ENCODE results near the gene LRRC25.
"Not testable (repeated sequence)": the region's sequence is repeated elsewhere in the genome, so short reads cannot be mapped to it uniquely, and the experiment has no call there.

LRRC25 gene

DNA sequence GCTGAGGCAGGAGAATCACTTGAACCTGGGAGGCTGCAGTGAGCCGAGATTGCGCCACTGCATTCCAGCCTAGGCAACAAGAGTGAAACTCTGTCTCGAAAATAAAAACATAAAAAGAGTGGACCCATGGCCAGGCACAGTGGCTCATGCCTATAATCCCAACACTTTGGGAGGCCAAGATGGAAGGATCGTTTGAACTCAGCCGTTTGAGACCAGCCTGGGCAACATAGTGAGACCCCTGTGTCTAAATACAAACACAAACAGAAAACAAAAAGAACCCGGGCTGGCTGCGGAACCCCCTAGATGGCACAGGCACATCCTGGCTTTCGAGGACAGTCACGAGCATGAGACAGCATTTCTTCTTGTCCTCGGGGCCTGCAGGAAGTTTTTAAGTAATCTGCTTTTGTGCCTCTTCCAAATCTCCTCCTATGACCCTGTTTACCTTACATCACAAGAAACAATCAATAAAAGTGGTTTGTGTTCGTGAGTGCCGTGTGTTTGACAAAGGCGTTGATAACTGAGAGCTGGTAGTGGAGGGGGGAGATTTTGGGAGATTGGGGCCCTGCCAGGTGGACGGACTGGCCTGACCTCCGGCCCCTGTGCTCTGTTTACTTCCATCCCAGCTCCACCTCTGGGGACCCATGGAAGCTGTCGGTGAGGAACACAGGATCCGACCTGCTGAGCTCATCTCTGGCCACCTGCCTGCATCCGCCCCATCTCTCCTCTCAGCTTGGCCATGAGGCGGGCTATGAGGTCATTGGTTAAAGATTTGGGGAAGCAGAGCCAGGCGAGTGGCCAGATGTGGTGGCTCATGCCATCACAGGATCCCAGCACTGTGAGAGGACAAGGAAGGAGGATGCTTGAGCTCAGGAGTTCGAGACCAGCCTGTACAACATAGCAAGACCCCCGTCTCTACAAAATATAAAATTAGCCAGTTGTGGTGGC is 17.3 kb downstream of the LRRC25 start:
- DNase-seq (ENCODE audit: low spot score), result no peak

GRCh38 chr19:18377026-18377425 is 20.4 kb downstream of the LRRC25 start:
- DNase-seq (ENCODE audit: low spot score), result no peak

DNA sequence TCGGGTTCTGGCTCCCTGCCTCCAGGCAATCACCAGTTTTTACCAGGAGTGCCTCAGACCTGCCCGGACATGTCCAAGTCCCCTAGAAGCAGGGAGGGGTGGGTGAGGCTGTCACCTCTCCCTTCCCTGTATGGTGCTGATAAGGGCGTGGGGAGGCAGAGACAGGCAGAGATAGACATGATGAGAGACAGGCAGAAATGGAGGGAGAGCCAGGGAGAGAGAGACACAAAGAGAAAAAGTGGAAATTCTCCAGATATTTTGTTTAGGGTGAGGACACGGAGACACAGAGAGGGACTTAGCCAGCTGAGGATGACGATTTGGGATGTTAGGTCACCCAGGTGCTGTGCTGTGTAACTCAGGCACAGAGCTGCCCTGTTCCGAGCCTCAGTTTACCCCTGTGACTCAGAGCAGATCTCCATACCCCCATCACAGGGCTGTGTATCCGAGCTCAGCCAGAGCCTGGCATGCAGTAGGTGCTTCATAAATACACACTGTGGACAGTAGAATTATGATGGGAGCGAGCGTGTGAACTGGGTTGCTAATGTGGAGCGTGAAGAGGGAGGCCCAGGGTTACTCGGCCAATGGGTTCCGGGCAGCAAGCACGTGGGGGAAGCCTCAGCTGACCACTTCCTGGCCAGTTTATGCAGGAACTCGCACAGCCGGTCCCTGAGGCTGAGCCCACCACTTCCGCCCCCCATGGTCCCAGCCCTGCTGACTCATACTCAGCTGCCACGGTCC is 23.4 kb downstream of the LRRC25 start:
- peak; percentile 56 for DNase-seq (ENCODE audit: low spot score)

- DNase-seq (ENCODE audit: low spot score), result no peak
Measured at GRCh38 chr19:18373407-18373891, 24.0 kb downstream of the LRRC25 start.

GRCh38 chr19:18368504-18369222 is 28.8 kb downstream of the LRRC25 start:
- DNase-seq (ENCODE audit: low spot score), result no peak

GRCh38 chr19:18366021-18366435 is 31.4 kb downstream of the LRRC25 start:
- DNase-seq (ENCODE audit: low spot score), result no peak

DNA sequence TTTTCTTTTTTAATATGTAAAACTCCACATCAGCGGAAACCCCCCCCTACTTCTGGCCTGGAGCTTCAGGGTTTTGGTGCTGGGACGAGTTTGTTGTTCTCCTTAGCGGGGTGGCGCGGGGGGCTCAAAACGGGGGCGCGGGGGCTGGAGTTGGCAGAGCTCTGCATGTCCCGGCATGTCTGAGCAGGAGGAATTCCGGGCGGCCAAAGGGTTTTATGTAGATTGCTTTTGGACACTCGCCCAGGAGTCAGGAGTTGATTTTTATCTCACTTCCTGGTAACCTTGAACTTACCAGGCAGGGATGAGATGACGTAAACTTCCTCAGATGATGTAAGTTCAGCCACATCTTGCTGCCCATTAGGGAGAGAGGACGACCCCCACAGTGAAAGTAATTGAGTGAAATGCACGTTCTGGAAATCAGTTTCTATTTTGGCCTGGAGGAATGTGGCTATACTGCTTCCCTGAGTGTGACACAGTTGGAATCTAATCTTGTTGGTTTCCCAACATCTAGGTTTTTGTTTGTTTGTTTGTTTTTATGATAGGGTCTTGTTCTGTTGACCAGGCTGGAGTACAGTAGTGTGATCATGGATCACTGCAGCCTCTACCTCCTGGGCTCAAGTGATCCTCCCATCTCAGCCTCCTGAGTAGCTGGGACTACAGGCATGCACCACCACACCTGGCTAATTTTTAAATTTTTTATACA is 32.4 kb downstream of the LRRC25 start:
- no peak for DNase-seq (ENCODE audit: low spot score)

- not testable (repeated sequence) for DNase-seq (ENCODE audit: low spot score)
Measured at GRCh38 chr19:18364277-18364825, 33.1 kb downstream of the LRRC25 start.

DNA sequence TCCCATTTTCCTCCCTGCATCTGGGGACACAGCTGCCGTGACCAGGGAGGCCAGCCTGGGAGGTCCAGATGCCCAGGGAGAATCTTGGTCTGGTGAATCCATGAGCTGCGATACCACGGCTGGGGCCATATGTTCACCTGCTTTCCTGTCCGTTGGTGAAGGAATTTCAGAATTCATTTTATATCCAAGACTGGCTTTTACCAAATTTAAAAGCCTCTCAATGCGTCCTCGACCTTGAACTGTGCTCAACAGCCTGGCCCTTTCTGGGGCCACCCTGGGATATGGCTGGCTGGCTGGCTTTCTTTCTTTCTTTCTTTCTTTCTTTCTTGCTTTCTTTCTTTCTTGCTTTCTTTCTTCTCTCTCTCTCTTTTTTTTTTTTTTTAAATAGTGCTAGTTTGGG is 33.6 kb downstream of the LRRC25 start:
- DNase-seq (ENCODE audit: low spot score), result no peak

- DNase-seq (ENCODE audit: low spot score), result no peak
Measured at GRCh38 chr19:18362934-18363542, 34.4 kb downstream of the LRRC25 start.

- no peak for DNase-seq (ENCODE audit: low spot score)
Measured at GRCh38 chr19:18361646-18362045, 35.8 kb downstream of the LRRC25 start.

GRCh38 chr19:18357041-18357440 is 40.4 kb downstream of the LRRC25 start:
- no peak for DNase-seq (ENCODE audit: low spot score)

- not testable (repeated sequence) for DNase-seq (ENCODE audit: low spot score)
Measured at GRCh38 chr19:18354743-18355142, 42.7 kb downstream of the LRRC25 start.

- no peak for DNase-seq (ENCODE audit: low spot score)
Measured at GRCh38 chr19:18353378-18354005, 43.9 kb downstream of the LRRC25 start.

GRCh38 chr19:18351544-18351943 is 45.9 kb downstream of the LRRC25 start:
- DNase-seq (ENCODE audit: low spot score), result no peak

GRCh38 chr19:18350490-18350889 is 46.9 kb downstream of the LRRC25 start:
- DNase-seq (ENCODE audit: low spot score), result no peak

- DNase-seq (ENCODE audit: low spot score), result peak; percentile 11
Measured at GRCh38 chr19:18349524-18350128, 47.8 kb downstream of the LRRC25 start.

- not testable (repeated sequence) for DNase-seq (ENCODE audit: low spot score)
Measured at GRCh38 chr19:18348818-18349339, 48.5 kb downstream of the LRRC25 start.

- DNase-seq (ENCODE audit: low spot score), result no peak
Measured at GRCh38 chr19:18348171-18348570, 49.3 kb downstream of the LRRC25 start.

- DNase-seq (ENCODE audit: low spot score), result no peak
Measured at GRCh38 chr19:18346091-18346490, 51.3 kb downstream of the LRRC25 start.

All from CD4-positive, alpha-beta T cell treated with Interleukin-15 for 4 hours (primary cell).